ENCODE measurements around the gene PDCD2.

GRCh38 chr6:170584181-170584953 is at the start of gene PDCD2:
- TF ChIP-seq CTCF (IDR thresholded peaks at IDR 0.05; ENCODE audit: poor library complexity): no peak
- no peak for TF ChIP-seq EZH2 (IDR thresholded peaks at IDR 0.05; ENCODE audit: borderline replicate concordance)

Measured in hepatocyte (in vitro differentiated cells).